Activated naive CD4-positive, alpha-beta T cell treated with anti-CD3 and anti-CD28 coated beads, Interleukin-2, amount 50 U/mL, for 72 hours (primary cell): Measurements from ENCODE around the gene FGD4. TPM values are rescaled to one million over a fixed set of nuclear protein-coding genes. Genes with fewer than 3 reads are reported as not detected.

ENCODE experiments used
- ATAC-seq, 2 donors: fragments of 150-1000 bp; cut with Tn5 transposase; 2 replicates each; pipeline ENCODE4 v1.10.0; 2021; ENCODE audit warnings: mild to moderate bottlenecking in 2 of 2, moderate library complexity in 2 of 2
- DNase-seq, 2 donors: peaks; one replicate each; pipeline ENCODE4 v3.0.0; 2021 to 2022; ENCODE audit warnings: low spot score in 2 of 2
- H3K27ac Mint-ChIP-seq, 2 donors: one replicate each; pipeline ENCODE4 v1.8.0; 2022; ENCODE audit warnings: mild to moderate bottlenecking in 2 of 2, mixed read lengths in 2 of 2
- H3K36me3 Mint-ChIP-seq, 2 donors: one replicate each; pipeline ENCODE4 v1.8.0; 2022; ENCODE audit warnings: mixed read lengths in 2 of 2
- H3K9me3 Mint-ChIP-seq, 2 donors: one replicate each; pipeline ENCODE4 v1.8.0; 2022; ENCODE audit warnings: mixed read lengths in 2 of 2
- total RNA-seq, 2 donors: library from RNA; stranded (reverse); gene quantifications; one replicate each; pipeline ENCODE4 v1.2.3, GENCODE V29; 2022

FGD4 gene
- total RNA-seq, 2 donors from 2014 or later, result 0.11 to 0.66 TPM

GRCh38 chr12:32470936-32471470 is 71.6 kb downstream of the FGD4 start:
- DNase-seq (no peak), ATAC-seq (no peak)
- H3K9me3 Mint-ChIP-seq, result peaks cover 0 to 5% of the 10 kb centered on the region in 2 donors
- no peaks in the 10 kb centered on the region for H3K36me3 Mint-ChIP-seq
- peak overlapping the region in 1 of 2 donors; percentile 82 for H3K27ac Mint-ChIP-seq

- H3K36me3 Mint-ChIP-seq, result no peaks in the 10 kb centered on the region
- DNase-seq (no peak), ATAC-seq (no peak)
- H3K27ac Mint-ChIP-seq, result no peak overlapping the region
- H3K9me3 Mint-ChIP-seq, result peaks cover 0 to 5% of the 10 kb centered on the region in 2 donors
Observed at GRCh38 chr12:32471591-32472001, 72.2 kb downstream of the FGD4 start.

GRCh38 chr12:32475724-32476123 is 76.4 kb downstream of the FGD4 start:
- Mint-ChIP-seq H3K27ac (no peak overlapping the region), H3K9me3 (peaks cover 0 to 5% of the 10 kb centered on the region in 2 donors), H3K36me3 (no peaks in the 10 kb centered on the region)
- DNase-seq (no peak), ATAC-seq (no peak)

GRCh38 chr12:32476446-32476845 is 77.1 kb downstream of the FGD4 start:
- no peak for ATAC-seq
- Mint-ChIP-seq H3K9me3 (no peaks in the 10 kb centered on the region), H3K27ac (no peak overlapping the region), H3K36me3 (no peaks in the 10 kb centered on the region)
- no peak for DNase-seq

- DNase-seq (no peak), ATAC-seq (no peak)
- no peaks in the 10 kb centered on the region for H3K9me3 Mint-ChIP-seq
- H3K36me3 Mint-ChIP-seq, result no peaks in the 10 kb centered on the region
- H3K27ac Mint-ChIP-seq, result no peak overlapping the region
Observed at GRCh38 chr12:32477714-32478113, 78.4 kb downstream of the FGD4 start.

- H3K27ac Mint-ChIP-seq, result no peak overlapping the region
- no peak for DNase-seq
- H3K36me3 Mint-ChIP-seq, result no peaks in the 10 kb centered on the region
- no peaks in the 10 kb centered on the region for H3K9me3 Mint-ChIP-seq
- no peak for ATAC-seq
Observed at GRCh38 chr12:32478166-32478565, 78.8 kb downstream of the FGD4 start.

- Mint-ChIP-seq H3K9me3 (no peaks in the 10 kb centered on the region), H3K36me3 (no peaks in the 10 kb centered on the region), H3K27ac (no peak overlapping the region)
- ATAC-seq, result no peak
- DNase-seq, result no peak
Observed at GRCh38 chr12:32478858-32479725, 79.7 kb downstream of the FGD4 start.

GRCh38 chr12:32482226-32482625 is 82.9 kb downstream of the FGD4 start:
- Mint-ChIP-seq H3K36me3 (no peaks in the 10 kb centered on the region), H3K9me3 (no peaks in the 10 kb centered on the region), H3K27ac (no peak overlapping the region)
- DNase-seq (no peak), ATAC-seq (no peak)

- Mint-ChIP-seq H3K36me3 (no peaks in the 10 kb centered on the region), H3K27ac (no peak overlapping the region), H3K9me3 (no peaks in the 10 kb centered on the region)
- DNase-seq (no peak), ATAC-seq (no peak)
Observed at GRCh38 chr12:32483499-32483898, 84.1 kb downstream of the FGD4 start.

GRCh38 chr12:32483993-32484392 is 84.6 kb downstream of the FGD4 start:
- Mint-ChIP-seq H3K9me3 (no peaks in the 10 kb centered on the region), H3K36me3 (no peaks in the 10 kb centered on the region), H3K27ac (no peak overlapping the region)
- DNase-seq (no peak), ATAC-seq (no peak)

- ATAC-seq (no peak), DNase-seq (no peak)
- no peaks in the 10 kb centered on the region for H3K9me3 Mint-ChIP-seq
- H3K27ac Mint-ChIP-seq, result no peak overlapping the region
- H3K36me3 Mint-ChIP-seq, result no peaks in the 10 kb centered on the region
Observed at GRCh38 chr12:32486158-32486557, 86.8 kb downstream of the FGD4 start.

GRCh38 chr12:32488132-32488531 is 88.8 kb downstream of the FGD4 start:
- Mint-ChIP-seq H3K36me3 (no peaks in the 10 kb centered on the region), H3K9me3 (no peaks in the 10 kb centered on the region), H3K27ac (no peak overlapping the region)
- DNase-seq (no peak), ATAC-seq (no peak)

- H3K27ac Mint-ChIP-seq, result no peak overlapping the region
- H3K9me3 Mint-ChIP-seq, result no peaks in the 10 kb centered on the region
- DNase-seq (no peak), ATAC-seq (no peak)
- no peaks in the 10 kb centered on the region for H3K36me3 Mint-ChIP-seq
Observed at GRCh38 chr12:32489070-32489469, 89.7 kb downstream of the FGD4 start.

- DNase-seq (no peak), ATAC-seq (no peak)
- H3K36me3 Mint-ChIP-seq, result no peaks in the 10 kb centered on the region
- H3K9me3 Mint-ChIP-seq, result no peaks in the 10 kb centered on the region
- H3K27ac Mint-ChIP-seq, result no peak overlapping the region
Observed at GRCh38 chr12:32490801-32491200, 91.4 kb downstream of the FGD4 start.

- H3K36me3 Mint-ChIP-seq, result no peaks in the 10 kb centered on the region
- no peak overlapping the region for H3K27ac Mint-ChIP-seq
- DNase-seq (no peak), ATAC-seq (no peak)
- no peaks in the 10 kb centered on the region for H3K9me3 Mint-ChIP-seq
Observed at GRCh38 chr12:32493282-32493681, 93.9 kb downstream of the FGD4 start.

- Mint-ChIP-seq H3K9me3 (no peaks in the 10 kb centered on the region), H3K27ac (no peak overlapping the region), H3K36me3 (no peaks in the 10 kb centered on the region)
- ATAC-seq, result peak; percentile 77 to 99
- peak in 1 of 2 donors; percentile 31 for DNase-seq
Observed at GRCh38 chr12:32494656-32495055, 95.3 kb downstream of the FGD4 start.

- ATAC-seq (no peak), DNase-seq (no peak)
- Mint-ChIP-seq H3K9me3 (no peaks in the 10 kb centered on the region), H3K27ac (no peak overlapping the region), H3K36me3 (no peaks in the 10 kb centered on the region)
Observed at GRCh38 chr12:32496946-32497345, 97.6 kb downstream of the FGD4 start.

GRCh38 chr12:32497864-32498263 is 98.5 kb downstream of the FGD4 start:
- DNase-seq (no peak), ATAC-seq (no peak)
- no peaks in the 10 kb centered on the region for H3K9me3 Mint-ChIP-seq
- H3K27ac Mint-ChIP-seq, result no peak overlapping the region
- H3K36me3 Mint-ChIP-seq, result no peaks in the 10 kb centered on the region
